Loucy (cell line): Measurements from ENCODE around the gene PAWR.

Experiments
- H2AFZ ChIP-seq: fragments of 200-600 bp; sonication (generic); 2 replicates; pipeline ENCODE4 v1.6.0; 2016; ENCODE audit warnings: antibody characterized with exemption, mild to moderate bottlenecking, low read length, moderate library complexity
- H3F3A ChIP-seq: fragments of 200-600 bp; 2 replicates; pipeline ENCODE4 v1.6.0; 2016; ENCODE audit warnings: antibody characterized with exemption, low read depth, mild to moderate bottlenecking
- H3K27me3 ChIP-seq: fragments of 200-600 bp; sonication (generic); 2 replicates; pipeline ENCODE4 v1.6.1; 2014; ENCODE audit warnings: low read length, mild to moderate bottlenecking; ENCODE audit not compliant: insufficient read depth, poor library complexity, severe bottlenecking
- H3K36me3 ChIP-seq: fragments of 200-600 bp; sonication (generic); 2 replicates; pipeline ENCODE4 v1.6.1; 2016; ENCODE audit warnings: low read length; ENCODE audit not compliant: insufficient read depth
- H3K4me1 ChIP-seq: fragments of 200-600 bp; sonication (generic); 2 replicates; pipeline ENCODE4 v1.5.1; 2014; ENCODE audit warnings: low read length, mild to moderate bottlenecking; ENCODE audit not compliant: insufficient read depth, poor library complexity, severe bottlenecking
- H3K4me2 ChIP-seq: fragments of 200-600 bp; sonication (generic); 2 replicates; pipeline ENCODE4 v1.6.0; 2014; ENCODE audit warnings: antibody characterized with exemption, low read length, low read depth, mild to moderate bottlenecking; ENCODE audit not compliant: poor library complexity, severe bottlenecking
- H3K4me3 ChIP-seq: fragments of 200-600 bp; sonication (generic); 2 replicates; pipeline ENCODE4 v1.5.1; 2014; ENCODE audit warnings: low read length, mild to moderate bottlenecking, mixed read lengths; ENCODE audit not compliant: poor library complexity, severe bottlenecking
- H3K79me2 ChIP-seq: fragments of 200-600 bp; sonication (generic); 2 replicates; pipeline ENCODE4 v1.6.1; 2014; ENCODE audit warnings: low read length; ENCODE audit not compliant: insufficient read depth
- H3K9ac ChIP-seq: fragments of 200-600 bp; sonication (generic); 2 replicates; pipeline ENCODE4 v1.6.0; 2014; ENCODE audit warnings: mild to moderate bottlenecking, low read depth, low read length, moderate library complexity; ENCODE audit not compliant: poor library complexity, severe bottlenecking
- H3K9me2 ChIP-seq: fragments of 200-600 bp; sonication (generic); replicated peaks from 2 replicates; pipeline ENCODE4 v1.6.1; 2016; ENCODE audit warnings: low read depth, low read length, mixed read lengths
- H3K9me3 ChIP-seq: fragments of 200-600 bp; sonication (generic); 2 replicates; pipeline ENCODE4 v1.6.1; 2014; ENCODE audit warnings: mild to moderate bottlenecking, antibody characterized with exemption, low read length, low read depth; ENCODE audit not compliant: insufficient read depth
- H4K20me1 ChIP-seq: fragments of 200-600 bp; sonication (generic); 2 replicates; pipeline ENCODE4 v1.6.0; 2014; ENCODE audit warnings: antibody characterized with exemption, low read length, mild to moderate bottlenecking; ENCODE audit not compliant: insufficient read depth, poor library complexity, severe bottlenecking
- EZH2phosphoT487 ChIP-seq: fragments of 200-600 bp; IDR thresholded peaks from 2 replicates; pipeline ENCODE4 v1.6.1; 2018; ENCODE audit warnings: antibody characterized with exemption, mild to moderate bottlenecking, moderate library complexity, borderline replicate concordance
- TF ChIP-seq, protein P1 (sequence below): fragments of 200-600 bp; sonication (generic); conservative IDR thresholded peaks from 2 replicates; pipeline ENCODE4 v1.5.1; 2014; ENCODE audit warnings: mild to moderate bottlenecking, antibody characterized with exemption, low read length

Gene PAWR

DNA sequence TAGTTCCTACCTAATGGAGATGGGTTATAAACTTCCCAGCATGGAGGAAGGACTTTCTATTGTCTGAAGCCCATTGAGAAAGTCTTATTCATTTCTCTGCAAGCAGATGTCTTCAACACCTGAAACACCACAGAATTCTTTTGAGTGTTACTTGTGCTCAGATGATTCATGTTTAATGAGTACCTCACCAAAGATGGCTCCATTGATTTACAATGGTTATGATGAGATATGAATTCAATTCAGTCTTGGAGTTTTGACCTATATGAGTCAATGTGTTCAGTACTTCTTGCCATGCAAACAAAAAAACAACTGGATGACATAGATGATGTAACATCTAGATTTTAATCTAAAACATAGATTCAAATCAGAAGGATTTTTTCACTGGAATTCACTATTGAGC, 15.4 kb upstream of the PAWR start:
- Histone ChIP-seq H3F3A (no peaks in the 10 kb centered on the region), H3K4me3 (no peak overlapping the region), H3K79me2 (no peaks in the 10 kb centered on the region), H3K9ac (no peak overlapping the region), H3K4me1 (no peaks in the 10 kb centered on the region), H3K27me3 (no peaks in the 10 kb centered on the region), H3K36me3 (no peaks in the 10 kb centered on the region), H4K20me1 (no peaks in the 10 kb centered on the region), H2AFZ (no peak overlapping the region), H3K9me3 (no peaks in the 10 kb centered on the region), H3K9me2 (no peaks in the 10 kb centered on the region), H3K4me2 (no peak overlapping the region)
- TF ChIP-seq EZH2phosphoT487: no peak
- TF ChIP-seq, protein P1, sequence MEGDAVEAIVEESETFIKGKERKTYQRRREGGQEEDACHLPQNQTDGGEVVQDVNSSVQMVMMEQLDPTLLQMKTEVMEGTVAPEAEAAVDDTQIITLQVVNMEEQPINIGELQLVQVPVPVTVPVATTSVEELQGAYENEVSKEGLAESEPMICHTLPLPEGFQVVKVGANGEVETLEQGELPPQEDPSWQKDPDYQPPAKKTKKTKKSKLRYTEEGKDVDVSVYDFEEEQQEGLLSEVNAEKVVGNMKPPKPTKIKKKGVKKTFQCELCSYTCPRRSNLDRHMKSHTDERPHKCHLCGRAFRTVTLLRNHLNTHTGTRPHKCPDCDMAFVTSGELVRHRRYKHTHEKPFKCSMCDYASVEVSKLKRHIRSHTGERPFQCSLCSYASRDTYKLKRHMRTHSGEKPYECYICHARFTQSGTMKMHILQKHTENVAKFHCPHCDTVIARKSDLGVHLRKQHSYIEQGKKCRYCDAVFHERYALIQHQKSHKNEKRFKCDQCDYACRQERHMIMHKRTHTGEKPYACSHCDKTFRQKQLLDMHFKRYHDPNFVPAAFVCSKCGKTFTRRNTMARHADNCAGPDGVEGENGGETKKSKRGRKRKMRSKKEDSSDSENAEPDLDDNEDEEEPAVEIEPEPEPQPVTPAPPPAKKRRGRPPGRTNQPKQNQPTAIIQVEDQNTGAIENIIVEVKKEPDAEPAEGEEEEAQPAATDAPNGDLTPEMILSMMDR: no peak

DNA sequence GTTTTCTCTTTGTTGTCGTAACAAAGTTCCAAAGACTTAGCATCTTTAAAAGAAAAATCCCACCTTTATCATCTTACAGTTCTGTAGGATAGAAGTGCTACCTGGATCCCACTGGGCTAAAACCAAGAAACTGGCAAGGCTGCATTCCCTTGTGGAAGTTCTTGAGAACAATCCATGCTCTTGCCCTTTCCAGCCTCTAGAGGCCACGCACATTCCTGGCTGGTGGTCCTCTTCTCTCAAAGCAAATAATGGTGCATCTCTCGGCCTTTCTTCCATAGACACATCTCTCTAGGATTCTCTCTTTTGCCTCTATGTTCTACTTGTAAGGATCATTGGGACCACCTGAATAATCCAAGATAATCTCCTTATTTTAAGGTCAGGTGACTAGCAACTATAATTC, 8.2 kb upstream of the PAWR start:
- H4K20me1 ChIP-seq: no peaks in the 10 kb centered on the region
- no peaks in the 10 kb centered on the region for H3K9me2 ChIP-seq
- H3K9me3 ChIP-seq: no peaks in the 10 kb centered on the region
- H3K27me3 ChIP-seq: no peaks in the 10 kb centered on the region
- H3K9ac ChIP-seq: no peak overlapping the region
- no peak overlapping the region for H2AFZ ChIP-seq
- H3K36me3 ChIP-seq: no peaks in the 10 kb centered on the region
- H3K79me2 ChIP-seq: no peaks in the 10 kb centered on the region
- H3K4me3 ChIP-seq: no peak overlapping the region
- TF ChIP-seq, protein P1: no peak
- no peak for TF ChIP-seq EZH2phosphoT487
- no peak overlapping the region for H3K4me2 ChIP-seq
- no peaks in the 10 kb centered on the region for H3F3A ChIP-seq
- no peaks in the 10 kb centered on the region for H3K4me1 ChIP-seq

DNA sequence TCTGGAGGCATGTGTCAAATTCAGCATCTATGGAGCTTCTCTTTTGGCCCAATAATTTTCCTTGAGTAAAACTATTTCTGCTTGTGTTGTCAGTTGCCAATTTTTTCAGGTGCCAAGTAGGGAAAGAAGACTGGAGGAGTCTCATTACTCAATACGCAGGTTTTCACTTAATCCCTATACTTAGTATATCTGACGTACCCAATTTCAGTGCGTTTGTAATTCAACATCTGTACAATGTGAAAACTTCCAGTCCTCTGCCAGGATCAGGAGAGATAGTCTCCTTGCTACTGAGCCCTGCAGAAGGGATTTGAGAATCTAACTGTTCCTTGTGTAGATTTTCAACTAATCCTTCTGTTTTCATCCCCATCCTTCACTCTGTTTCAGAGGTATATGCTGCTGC, 5.7 kb upstream of the PAWR start:
- Histone ChIP-seq H2AFZ (no peak overlapping the region), H3K9ac (no peak overlapping the region), H3K4me2 (no peak overlapping the region), H3K79me2 (no peaks in the 10 kb centered on the region), H3K27me3 (no peaks in the 10 kb centered on the region), H3K4me3 (no peak overlapping the region), H3K9me2 (no peaks in the 10 kb centered on the region), H4K20me1 (no peaks in the 10 kb centered on the region), H3K4me1 (no peaks in the 10 kb centered on the region), H3F3A (no peaks in the 10 kb centered on the region), H3K36me3 (no peaks in the 10 kb centered on the region), H3K9me3 (no peaks in the 10 kb centered on the region)
- TF ChIP-seq, protein P1: no peak
- no peak for TF ChIP-seq EZH2phosphoT487
